Activated CD4-positive, CD25-positive, alpha-beta regulatory T cell treated with anti-CD3 and anti-CD28 coated beads, Interleukin-2, amount 50 U/mL, for 16 hours (primary cell): ENCODE measurements around the gene PLEKHA5.
"Not testable (repeated sequence)": the region's sequence is repeated elsewhere in the genome, so short reads cannot be mapped to it uniquely, and the experiment has no call there.

Source experiments
- DNase-seq: peaks from one replicate; pipeline ENCODE4 v3.0.0-alpha.2; 2020; ENCODE audit warnings: low read depth, low spot score

PLEKHA5 gene

GRCh38 chr12:19168644-19169043 is 39.1 kb downstream of the PLEKHA5 start:
- no peak for DNase-seq

- DNase-seq = no peak
Observed at GRCh38 chr12:19169222-19169621, 39.7 kb downstream of the PLEKHA5 start.

- not testable (repeated sequence) for DNase-seq
Observed at GRCh38 chr12:19170286-19170685, 40.8 kb downstream of the PLEKHA5 start.

GRCh38 chr12:19171731-19172130 is 42.2 kb downstream of the PLEKHA5 start:
- DNase-seq = no peak

- DNase-seq = no peak
Observed at GRCh38 chr12:19177754-19178153, 48.2 kb downstream of the PLEKHA5 start.

GRCh38 chr12:19179986-19180385 is 50.5 kb downstream of the PLEKHA5 start:
- no peak for DNase-seq

GRCh38 chr12:19181666-19182426 is 52.3 kb downstream of the PLEKHA5 start:
- no peak for DNase-seq

GRCh38 chr12:19183121-19183838 is 53.7 kb downstream of the PLEKHA5 start:
- DNase-seq = no peak

GRCh38 chr12:19185262-19185929 is 55.9 kb downstream of the PLEKHA5 start:
- DNase-seq = no peak

- no peak for DNase-seq
Observed at GRCh38 chr12:19186722-19187661, 57.5 kb downstream of the PLEKHA5 start.

- DNase-seq = no peak
Observed at GRCh38 chr12:19189522-19189921, 60.0 kb downstream of the PLEKHA5 start.

- DNase-seq = no peak
Observed at GRCh38 chr12:19190292-19191031, 60.9 kb downstream of the PLEKHA5 start.

- no peak for DNase-seq
Observed at GRCh38 chr12:19191089-19191488, 61.6 kb downstream of the PLEKHA5 start.

GRCh38 chr12:19191563-19191962 is 62.0 kb downstream of the PLEKHA5 start:
- DNase-seq = no peak

GRCh38 chr12:19192710-19193109 is 63.2 kb downstream of the PLEKHA5 start:
- no peak for DNase-seq

GRCh38 chr12:19194963-19195362 is 65.4 kb downstream of the PLEKHA5 start:
- no peak for DNase-seq

- DNase-seq = no peak
Observed at GRCh38 chr12:19196959-19197630, 67.6 kb downstream of the PLEKHA5 start.

GRCh38 chr12:19198272-19198671 is 68.7 kb downstream of the PLEKHA5 start:
- DNase-seq = no peak

- no peak for DNase-seq
Observed at GRCh38 chr12:19199332-19199731, 69.8 kb downstream of the PLEKHA5 start.

GRCh38 chr12:19200261-19200660 is 70.7 kb downstream of the PLEKHA5 start:
- no peak for DNase-seq
